Osteocyte (in vitro differentiated cells): Measurements from ENCODE around the gene RNF224. TPM values are rescaled to one million over a fixed set of nuclear protein-coding genes. Genes with fewer than 3 reads are reported as not detected.

Source experiments
- DNase-seq: peaks from one replicate; pipeline ENCODE4 v3.0.0; 2021; ENCODE audit warnings: mixed read lengths; ENCODE audit not compliant: unreplicated experiment; ENCODE audit errors: extremely low spot score
- H3K27ac Mint-ChIP-seq: one replicate; pipeline ENCODE4 v1.8.0; 2021; ENCODE audit warnings: mild to moderate bottlenecking, mixed read lengths; ENCODE audit not compliant: unreplicated experiment
- H3K27me3 Mint-ChIP-seq: one replicate; pipeline ENCODE4 v1.8.0; 2021; ENCODE audit warnings: mixed read lengths; ENCODE audit not compliant: unreplicated experiment
- H3K36me3 Mint-ChIP-seq: one replicate; pipeline ENCODE4 v1.8.0; 2021; ENCODE audit warnings: mixed read lengths; ENCODE audit not compliant: unreplicated experiment
- H3K4me1 Mint-ChIP-seq: one replicate; pipeline ENCODE4 v1.8.0; 2021; ENCODE audit warnings: mixed read lengths; ENCODE audit not compliant: unreplicated experiment
- H3K4me3 Mint-ChIP-seq: one replicate; pipeline ENCODE4 v1.8.0; 2021; ENCODE audit warnings: mild to moderate bottlenecking, moderate library complexity, mixed read lengths; ENCODE audit not compliant: unreplicated experiment
- H3K9me3 Mint-ChIP-seq: one replicate; pipeline ENCODE4 v1.8.0; 2021; ENCODE audit warnings: mixed read lengths; ENCODE audit not compliant: unreplicated experiment
- total RNA-seq: library from RNA; stranded (reverse); gene quantifications from 2 replicates; pipeline ENCODE4 v1.2.1, GENCODE V29; 2021
- TF ChIP-seq, protein P1 (sequence below): fragments of 200-600 bp; sonication (generic); IDR thresholded peaks from 2 replicates; pipeline ENCODE4 v1.5.0; 2021; ENCODE audit warnings: antibody characterized with exemption, mild to moderate bottlenecking, moderate library complexity

The RNF224 gene
- total RNA-seq, 1 donor from 2014 or later = not detected

DNA sequence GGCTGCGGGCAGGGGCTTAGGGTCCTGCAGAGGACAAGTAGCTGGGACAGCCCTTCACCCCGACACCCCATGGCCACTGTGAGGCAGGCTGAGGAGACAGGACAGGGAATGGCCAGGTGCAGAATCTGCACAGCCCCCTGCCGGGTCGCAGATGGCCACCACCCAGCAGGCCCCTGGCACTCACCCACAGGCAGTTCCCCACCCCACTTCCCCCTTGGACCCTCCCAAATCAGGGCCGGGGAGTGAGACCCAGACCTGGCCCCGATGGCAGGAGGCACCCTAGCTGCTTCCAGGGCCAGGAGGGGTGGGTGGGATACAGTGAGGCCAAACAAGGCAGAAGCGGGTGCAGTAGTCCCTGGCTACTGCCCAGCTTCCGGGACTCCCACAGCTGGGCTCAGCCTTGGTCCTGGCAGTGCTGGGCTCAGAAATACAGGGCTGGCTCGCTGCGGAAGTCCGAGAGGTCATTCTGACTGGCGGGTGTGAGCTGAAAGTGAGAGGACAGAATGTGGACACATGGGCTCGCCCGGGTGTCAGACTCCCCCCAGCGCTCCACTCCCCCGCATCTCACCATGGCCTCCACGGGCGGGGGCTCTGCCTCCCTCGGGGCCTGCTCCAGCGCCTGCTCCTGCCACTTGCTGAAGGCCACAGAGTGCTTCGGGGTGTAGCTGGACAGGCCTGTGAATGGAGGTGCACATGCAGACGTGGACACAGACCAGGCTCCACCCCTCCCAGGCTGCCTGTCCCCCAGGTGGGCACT, 35.4 kb upstream of the RNF224 start:
- TF ChIP-seq, protein P1, sequence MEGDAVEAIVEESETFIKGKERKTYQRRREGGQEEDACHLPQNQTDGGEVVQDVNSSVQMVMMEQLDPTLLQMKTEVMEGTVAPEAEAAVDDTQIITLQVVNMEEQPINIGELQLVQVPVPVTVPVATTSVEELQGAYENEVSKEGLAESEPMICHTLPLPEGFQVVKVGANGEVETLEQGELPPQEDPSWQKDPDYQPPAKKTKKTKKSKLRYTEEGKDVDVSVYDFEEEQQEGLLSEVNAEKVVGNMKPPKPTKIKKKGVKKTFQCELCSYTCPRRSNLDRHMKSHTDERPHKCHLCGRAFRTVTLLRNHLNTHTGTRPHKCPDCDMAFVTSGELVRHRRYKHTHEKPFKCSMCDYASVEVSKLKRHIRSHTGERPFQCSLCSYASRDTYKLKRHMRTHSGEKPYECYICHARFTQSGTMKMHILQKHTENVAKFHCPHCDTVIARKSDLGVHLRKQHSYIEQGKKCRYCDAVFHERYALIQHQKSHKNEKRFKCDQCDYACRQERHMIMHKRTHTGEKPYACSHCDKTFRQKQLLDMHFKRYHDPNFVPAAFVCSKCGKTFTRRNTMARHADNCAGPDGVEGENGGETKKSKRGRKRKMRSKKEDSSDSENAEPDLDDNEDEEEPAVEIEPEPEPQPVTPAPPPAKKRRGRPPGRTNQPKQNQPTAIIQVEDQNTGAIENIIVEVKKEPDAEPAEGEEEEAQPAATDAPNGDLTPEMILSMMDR = no peak
- H3K4me1 Mint-ChIP-seq = peaks cover 30% of the 10 kb centered on the region
- no peaks in the 10 kb centered on the region for H3K9me3 Mint-ChIP-seq
- DNase-seq = no peak
- H3K27me3 Mint-ChIP-seq = no peaks in the 10 kb centered on the region
- H3K4me3 Mint-ChIP-seq = no peak overlapping the region
- H3K27ac Mint-ChIP-seq = no peak overlapping the region
- peaks cover 10% of the 10 kb centered on the region for H3K36me3 Mint-ChIP-seq

DNA sequence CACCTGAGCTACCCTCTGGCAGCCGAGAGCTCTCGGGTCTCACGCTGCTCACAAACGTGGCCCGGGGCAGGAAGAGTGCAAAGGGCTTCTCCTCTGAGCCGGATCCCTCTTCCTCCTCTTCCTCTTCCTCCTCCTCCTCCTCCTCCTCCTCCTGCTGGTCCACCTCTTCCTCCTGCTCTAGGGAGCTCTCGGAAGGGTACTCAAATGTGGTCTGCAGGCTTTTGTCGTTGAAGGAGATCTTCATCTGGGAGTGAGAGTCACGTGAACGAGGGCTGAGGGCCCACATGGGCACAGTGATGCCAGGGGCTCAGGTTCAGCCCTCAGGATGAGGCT, 34.9 kb upstream of the RNF224 start:
- no peak overlapping the region for H3K4me3 Mint-ChIP-seq
- DNase-seq = no peak
- peaks cover 10% of the 10 kb centered on the region for H3K36me3 Mint-ChIP-seq
- TF ChIP-seq, protein P1 = no peak
- H3K27me3 Mint-ChIP-seq = no peaks in the 10 kb centered on the region
- no peaks in the 10 kb centered on the region for H3K9me3 Mint-ChIP-seq
- H3K4me1 Mint-ChIP-seq = peaks cover 25% of the 10 kb centered on the region
- H3K27ac Mint-ChIP-seq = no peak overlapping the region

DNA sequence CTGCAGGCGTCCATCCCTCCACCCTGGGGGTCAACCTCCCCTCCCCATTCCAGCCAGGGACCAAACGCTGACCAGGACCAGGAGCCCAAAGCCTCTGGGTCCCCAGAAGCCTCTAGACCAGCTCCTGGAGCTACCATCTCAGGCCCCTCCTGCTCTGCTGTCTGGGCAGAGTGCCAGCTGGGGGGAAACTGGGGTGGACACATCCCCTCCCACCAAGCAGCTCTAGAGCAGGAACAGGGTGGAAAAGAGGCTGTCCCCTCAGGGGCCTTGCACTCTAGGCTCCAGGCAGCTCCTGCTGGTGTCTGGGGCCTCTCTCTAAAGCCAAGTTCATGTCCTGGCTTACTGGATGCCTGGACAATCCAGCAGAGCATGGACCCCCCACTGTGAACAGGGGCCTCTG, 34.4 kb upstream of the RNF224 start:
- Mint-ChIP-seq H3K9me3 (no peaks in the 10 kb centered on the region), H3K27ac (no peak overlapping the region), H3K27me3 (no peaks in the 10 kb centered on the region), H3K36me3 (peaks cover 10% of the 10 kb centered on the region), H3K4me1 (peaks cover 21% of the 10 kb centered on the region), H3K4me3 (no peak overlapping the region)
- TF ChIP-seq, protein P1 = no peak
- DNase-seq = no peak

DNA sequence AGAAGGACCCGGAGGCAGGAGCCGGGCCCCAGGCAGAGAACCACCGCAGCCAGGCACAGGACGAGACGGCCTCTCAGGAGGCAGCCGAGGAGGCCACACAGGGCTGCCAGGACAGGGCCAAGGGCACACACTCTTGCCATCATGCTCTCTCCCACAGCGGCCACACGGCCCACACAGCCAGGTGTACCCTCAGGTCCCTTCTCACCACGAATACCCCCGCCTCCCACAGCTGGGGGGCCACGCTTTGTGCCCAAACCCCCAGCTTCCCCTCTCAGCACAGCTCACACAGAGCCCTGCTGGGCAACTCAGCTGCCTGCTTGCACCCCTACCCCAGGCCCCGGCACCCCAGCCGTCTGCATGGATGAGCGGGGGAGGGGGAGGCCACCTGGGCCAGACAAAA, 33.5 kb upstream of the RNF224 start:
- no peak for DNase-seq
- TF ChIP-seq, protein P1 = no peak
- Mint-ChIP-seq H3K36me3 (peaks cover 10% of the 10 kb centered on the region), H3K9me3 (no peaks in the 10 kb centered on the region), H3K4me3 (no peak overlapping the region), H3K27me3 (no peaks in the 10 kb centered on the region), H3K4me1 (peaks cover 26% of the 10 kb centered on the region), H3K27ac (no peak overlapping the region)

DNA sequence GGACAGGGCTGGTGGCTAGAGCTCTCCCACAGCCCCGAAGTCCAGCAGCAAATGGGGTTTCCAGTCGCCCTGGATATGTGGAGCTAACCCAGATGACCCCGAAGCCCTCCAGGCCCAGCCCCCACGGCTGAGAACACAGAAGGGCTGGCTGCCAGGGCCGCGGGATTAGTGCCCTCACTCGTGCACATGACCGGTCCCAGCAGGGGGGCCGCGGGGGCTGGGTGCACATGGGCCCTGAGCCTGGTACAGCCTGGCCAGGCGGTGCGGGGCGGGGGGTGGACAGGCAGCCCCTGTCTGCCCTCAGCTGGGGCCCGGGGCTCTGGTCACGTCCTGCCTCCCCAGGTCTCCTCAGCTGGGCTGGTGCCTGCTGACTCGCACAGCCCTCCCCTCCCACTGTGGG, 32.9 kb upstream of the RNF224 start:
- H3K27ac Mint-ChIP-seq = no peak overlapping the region
- H3K9me3 Mint-ChIP-seq = no peaks in the 10 kb centered on the region
- TF ChIP-seq, protein P1 = no peak
- H3K4me1 Mint-ChIP-seq = peaks cover 25% of the 10 kb centered on the region
- H3K27me3 Mint-ChIP-seq = no peaks in the 10 kb centered on the region
- peaks cover 7% of the 10 kb centered on the region for H3K36me3 Mint-ChIP-seq
- H3K4me3 Mint-ChIP-seq = no peak overlapping the region
- no peak for DNase-seq
